Vagina (tissue), 2 donors: Measurements from ENCODE around the gene NPLOC4. TPM values are rescaled to one million over a fixed set of nuclear protein-coding genes. Genes with fewer than 3 reads are reported as not detected.
"Not testable (repeated sequence)": the region's sequence is repeated elsewhere in the genome, so short reads cannot be mapped to it uniquely, and the experiment has no call there.

Experiments
- DNase-seq, 2 donors: peaks; one replicate each; pipeline ENCODE4 v3.0.0-alpha.2; 2017; ENCODE audit errors: extremely low spot score in 2 of 2
- H3K27ac ChIP-seq: fragments of 200-600 bp; sonication (generic); one replicate; pipeline ENCODE4 v1.5.1; 2019
- H3K27me3 ChIP-seq: fragments of 200-600 bp; sonication (generic); one replicate; pipeline ENCODE4 v1.5.1; 2019
- H3K36me3 ChIP-seq, 2 donors: fragments of 200-600 bp; sonication (generic); one replicate each; pipeline ENCODE4 v1.5.1; 2017 to 2019
- H3K4me1 ChIP-seq: fragments of 200-600 bp; sonication (generic); one replicate; pipeline ENCODE4 v1.5.1; 2019
- H3K4me3 ChIP-seq, 2 donors: fragments of 200-600 bp; sonication (generic); 1 replicate in 1 of 2; 2 replicates in 1 of 2; pipeline ENCODE4 v1.5.1; 2016 to 2019
- H3K9me3 ChIP-seq: fragments of 200-600 bp; sonication (generic); one replicate; pipeline ENCODE4 v1.5.1; 2019
- CTCF ChIP-seq, 3 experiments: fragments of 450-650 bp in 2 of 3; fragments of 200-600 bp in 1 of 3; sonication (generic) in 1 of 3; IDR thresholded peaks; one replicate each; pipeline ENCODE4 v1.5.1; 2017 to 2019; ENCODE audit warnings: antibody characterized with exemption in 3 of 3, mild to moderate bottlenecking in 2 of 3, moderate library complexity in 2 of 3
- POLR2A ChIP-seq, 2 donors: fragments of 450-650 bp; IDR thresholded peaks; one replicate each; pipeline ENCODE4 v1.6.1; 2017; ENCODE audit warnings: antibody characterized with exemption in 2 of 2, mild to moderate bottlenecking in 2 of 2, moderate library complexity in 2 of 2
- POLR2AphosphoS5 ChIP-seq, 2 donors: sonication (generic); formaldehyde crosslinking; IDR thresholded peaks; one replicate each; pipeline ENCODE4 v1.9.0; 2017; ENCODE audit warnings: antibody characterized with exemption in 2 of 2, mild to moderate bottlenecking in 2 of 2, low read depth in 1 of 2; ENCODE audit not compliant: insufficient read depth in 1 of 2
- intact Hi-C: fragments of 100-400 bp; cut with DNase I; formaldehyde crosslinking; loops from one replicate; pipeline ENCODE4 v1.15.1; 2023
- total RNA-seq: library from RNA; depleted of rRNA; stranded (reverse); fragments of >200 nt; gene quantifications from one replicate; pipeline ENCODE4 v1.2.3, GENCODE V29; 2016

NPLOC4 gene
- total RNA-seq, 1 donor from 2014 or later, result 68.3 TPM

GRCh38 chr17:81630274-81630673, 6.6 kb downstream of the NPLOC4 start:
- TF ChIP-seq POLR2A (IDR thresholded peaks at IDR 0.05) (no peak), CTCF (IDR thresholded peaks at IDR 0.05) (no peak), POLR2AphosphoS5 (IDR thresholded peaks at IDR 0.05; ENCODE audit: insufficient read depth in 1 of 2, low read depth in 1 of 2) (no peak)
- no peaks in the 10 kb centered on the region for H3K27me3 ChIP-seq

GRCh38 chr17:81621494-81622130, 15.3 kb downstream of the NPLOC4 start:
- Histone ChIP-seq H3K9me3 (no peaks in the 10 kb centered on the region), H3K4me1 (no peaks in the 10 kb centered on the region), H3K27ac (no peak overlapping the region), H3K4me3 (no peak overlapping the region), H3K27me3 (no peaks in the 10 kb centered on the region), H3K36me3 (peaks cover 0 to 72% of the 10 kb centered on the region in 2 donors)
- DNase-seq, result no peak
- no peak for TF ChIP-seq POLR2A (IDR thresholded peaks at IDR 0.05)
- intact Hi-C loops, result no loop called here

More at GRCh38 chr17:81630274-81630673, 6.6 kb downstream of the NPLOC4 start:
- peaks cover 14% of the 10 kb centered on the region for H3K4me1 ChIP-seq
- intact Hi-C loops, result no loop called here
- H3K36me3 ChIP-seq, result peaks cover 0 to 45% of the 10 kb centered on the region in 2 donors
- H3K27ac ChIP-seq, result no peak overlapping the region
- H3K9me3 ChIP-seq, result no peaks in the 10 kb centered on the region
- H3K4me3 ChIP-seq, result no peak overlapping the region
- DNase-seq, result no peak

GRCh38 chr17:81618307-81618706, 18.6 kb downstream of the NPLOC4 start:
- H3K27me3 ChIP-seq, H3K4me3 ChIP-seq, intact Hi-C loops, H3K4me1 ChIP-seq, DNase-seq, H3K9me3 ChIP-seq, H3K27ac ChIP-seq: not testable (repeated sequence)
- peaks cover 0 to 44% of the 10 kb centered on the region in 2 donors for H3K36me3 ChIP-seq

GRCh38 chr17:81616877-81617276, 20.0 kb downstream of the NPLOC4 start:
- H3K36me3 ChIP-seq, result peaks cover 0 to 40% of the 10 kb centered on the region in 2 donors
- no peak overlapping the region for H3K4me3 ChIP-seq
- no peak for TF ChIP-seq POLR2AphosphoS5 (IDR thresholded peaks at IDR 0.05; ENCODE audit: insufficient read depth in 1 of 2, low read depth in 1 of 2)
- TF ChIP-seq CTCF (IDR thresholded peaks at IDR 0.05), result no peak
- no peak for TF ChIP-seq POLR2A (IDR thresholded peaks at IDR 0.05)
- peaks cover 9% of the 10 kb centered on the region for H3K4me1 ChIP-seq
- no peak for DNase-seq
- H3K27ac ChIP-seq, result no peak overlapping the region
- intact Hi-C loops, result no loop called here
- H3K9me3 ChIP-seq, result no peaks in the 10 kb centered on the region
- no peaks in the 10 kb centered on the region for H3K27me3 ChIP-seq

GRCh38 chr17:81615401-81615930, 21.4 kb downstream of the NPLOC4 start:
- no peak for DNase-seq

More at GRCh38 chr17:81615401-81615930, 21.4 kb downstream of the NPLOC4 start:
- peaks cover 9% of the 10 kb centered on the region for H3K4me1 ChIP-seq
- H3K27me3 ChIP-seq, result no peaks in the 10 kb centered on the region
- TF ChIP-seq POLR2A (IDR thresholded peaks at IDR 0.05) (no peak), POLR2AphosphoS5 (IDR thresholded peaks at IDR 0.05; ENCODE audit: insufficient read depth in 1 of 2, low read depth in 1 of 2) (no peak), CTCF (IDR thresholded peaks at IDR 0.05) (no peak)
- intact Hi-C loops, result no loop called here
- H3K4me3 ChIP-seq, result no peak overlapping the region
- no peaks in the 10 kb centered on the region for H3K9me3 ChIP-seq
- peaks cover 0 to 27% of the 10 kb centered on the region in 2 donors for H3K36me3 ChIP-seq
- no peak overlapping the region for H3K27ac ChIP-seq
